Stomach (tissue), 9 donors: Measurements from ENCODE around the gene USP46. TPM values are rescaled to one million over a fixed set of nuclear protein-coding genes. Genes with fewer than 3 reads are reported as not detected.

Experiments used
- DNase-seq, 2 donors: peaks; one replicate each; pipeline versions ENCODE4 v3.0.0 to v3.0.0-alpha.2; 2013 to 2019
- H3K27ac ChIP-seq, 5 donors: fragments of 200-600 bp in 4 of 5; sonication (generic) in 4 of 5; one replicate each; pipeline ENCODE4 v1.5.1; 2013 to 2019; ENCODE audit warnings: mild to moderate bottlenecking in 1 of 5, moderate library complexity in 1 of 5
- H3K27me3 ChIP-seq, 3 donors: fragments of 200-600 bp; sonication (generic); one replicate each; pipeline ENCODE4 v1.5.1; 2017 to 2019; ENCODE audit warnings: mixed run types in 1 of 3
- H3K36me3 ChIP-seq, 4 donors: fragments of 200-600 bp; sonication (generic); 1 replicate in 3 of 4; 2 replicates in 1 of 4; pipeline ENCODE4 v1.5.1; 2016 to 2019
- H3K4me1 ChIP-seq, 4 donors: fragments of 200-600 bp; sonication (generic); one replicate each; pipeline ENCODE4 v1.5.1; 2016 to 2019
- H3K4me3 ChIP-seq, 4 donors: fragments of 200-600 bp; sonication (generic) in 3 of 4; one replicate each; pipeline ENCODE4 v1.5.1; 2016 to 2019; ENCODE audit warnings: mild to moderate bottlenecking in 1 of 4
- H3K9me3 ChIP-seq, 4 donors: fragments of 200-600 bp; sonication (generic); one replicate each; pipeline ENCODE4 v1.5.1; 2016 to 2019
- EP300 ChIP-seq: sonication (generic); formaldehyde crosslinking; IDR thresholded peaks from one replicate; pipeline ENCODE4 v1.6.1; 2017; ENCODE audit warnings: antibody characterized with exemption
- POLR2A ChIP-seq, 4 donors: fragments of 450-650 bp; IDR thresholded peaks; one replicate each; pipeline ENCODE4 v1.6.1; 2016; ENCODE audit warnings: antibody characterized with exemption in 4 of 4, control low read depth in 2 of 4, mild to moderate bottlenecking in 1 of 4, moderate library complexity in 1 of 4
- POLR2AphosphoS5 ChIP-seq, 3 donors: sonication (generic); formaldehyde crosslinking; IDR thresholded peaks; one replicate each; pipeline ENCODE4 v1.6.1; 2016; ENCODE audit warnings: antibody characterized with exemption in 3 of 3
- WGBS, 5 donors: extraction: QIAGEN DNeasy Blood & Tissue Kit in 3 of 5; methylation state at CpG; one replicate each; pipeline versions ENCODE4 v1.1.5 to v1.1.7; 2013 to 2018; 5-methylcytosine and 5-hydroxymethylcytosine counted together
- intact Hi-C: fragments of 100-400 bp; cut with DNase I; formaldehyde crosslinking; loops from one replicate; pipeline ENCODE4 v1.15.1; 2023; ENCODE audit warnings: low total_unique reads
- polyA plus RNA-seq, 3 donors: library from polyadenylated mRNA; stranded (reverse); fragments of 200-250 nt; gene quantifications; one replicate each; pipeline ENCODE4 v1.2.3, GENCODE V29; 2013
- total RNA-seq, 5 donors: library from RNA; depleted of rRNA; stranded (reverse); fragments of >200 nt; gene quantifications; one replicate each; pipeline versions ENCODE4 v1.1.0 to v1.2.3, GENCODE V29; 2014 to 2016
- TF ChIP-seq, protein P1 (sequence below), 7 experiments: fragments of 450-650 bp in 4 of 7; fragments of 200-600 bp in 3 of 7; sonication (generic) in 3 of 7; IDR thresholded peaks; one replicate each; pipeline ENCODE4 v1.5.1; 2016 to 2019; ENCODE audit warnings: antibody characterized with exemption in 7 of 7, control low read depth in 2 of 7, mild to moderate bottlenecking in 1 of 7
- donor health status: healthy with polysubstance abuse.
- donor health status: Bipolar disorder and iron deficiency.
- donor health status: healthy.

Gene USP46
- total and polyA plus RNA-seq, 8 donors, result 2.7 to 36.5 (median 7.0) TPM

- no peaks in the 10 kb centered on the region for H3K36me3 ChIP-seq
- no peak overlapping the region for H3K4me3 ChIP-seq
- H3K27me3 ChIP-seq, result no peaks in the 10 kb centered on the region
- H3K9me3 ChIP-seq, result no peaks in the 10 kb centered on the region
- no peak for DNase-seq
- H3K4me1 ChIP-seq, result peaks cover 0 to 13% (median 3%) of the 10 kb centered on the region in 4 donors
- no peak overlapping the region for H3K27ac ChIP-seq
- WGBS, 5 donors, result 47 to 83% (median 60%) methylated on average over 1 of the region's 1 CpG
- intact Hi-C loops, result no loop called here
- TF ChIP-seq POLR2A (IDR thresholded peaks at IDR 0.05) (no peak), POLR2AphosphoS5 (IDR thresholded peaks at IDR 0.05) (no peak), EP300 (no peak)
- TF ChIP-seq, protein P1, sequence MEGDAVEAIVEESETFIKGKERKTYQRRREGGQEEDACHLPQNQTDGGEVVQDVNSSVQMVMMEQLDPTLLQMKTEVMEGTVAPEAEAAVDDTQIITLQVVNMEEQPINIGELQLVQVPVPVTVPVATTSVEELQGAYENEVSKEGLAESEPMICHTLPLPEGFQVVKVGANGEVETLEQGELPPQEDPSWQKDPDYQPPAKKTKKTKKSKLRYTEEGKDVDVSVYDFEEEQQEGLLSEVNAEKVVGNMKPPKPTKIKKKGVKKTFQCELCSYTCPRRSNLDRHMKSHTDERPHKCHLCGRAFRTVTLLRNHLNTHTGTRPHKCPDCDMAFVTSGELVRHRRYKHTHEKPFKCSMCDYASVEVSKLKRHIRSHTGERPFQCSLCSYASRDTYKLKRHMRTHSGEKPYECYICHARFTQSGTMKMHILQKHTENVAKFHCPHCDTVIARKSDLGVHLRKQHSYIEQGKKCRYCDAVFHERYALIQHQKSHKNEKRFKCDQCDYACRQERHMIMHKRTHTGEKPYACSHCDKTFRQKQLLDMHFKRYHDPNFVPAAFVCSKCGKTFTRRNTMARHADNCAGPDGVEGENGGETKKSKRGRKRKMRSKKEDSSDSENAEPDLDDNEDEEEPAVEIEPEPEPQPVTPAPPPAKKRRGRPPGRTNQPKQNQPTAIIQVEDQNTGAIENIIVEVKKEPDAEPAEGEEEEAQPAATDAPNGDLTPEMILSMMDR (IDR thresholded peaks at IDR 0.05), result no peak
These were observed 85.5 kb downstream of the USP46 start for GRCh38 chr4:52573551-52573950.

GRCh38 chr4:52572936-52573485 is 86.1 kb downstream of the USP46 start:
- TF ChIP-seq POLR2AphosphoS5 (IDR thresholded peaks at IDR 0.05) (no peak), POLR2A (IDR thresholded peaks at IDR 0.05) (no peak), EP300 (no peak)
- TF ChIP-seq, protein P1 (IDR thresholded peaks at IDR 0.05), result no peak
- intact Hi-C loops, result no loop called here
- H3K4me3 ChIP-seq, result no peak overlapping the region
- DNase-seq, result no peak
- H3K4me1 ChIP-seq, result peaks cover 0 to 13% (median 3%) of the 10 kb centered on the region in 4 donors
- no peaks in the 10 kb centered on the region for H3K36me3 ChIP-seq
- H3K9me3 ChIP-seq, result no peaks in the 10 kb centered on the region
- WGBS, 5 donors, result 85 to 93% (median 91%) methylated on average over 6 of the region's 6 CpGs
- no peaks in the 10 kb centered on the region for H3K27me3 ChIP-seq
- no peak overlapping the region for H3K27ac ChIP-seq

GRCh38 chr4:52568351-52568750 is 90.8 kb downstream of the USP46 start:
- Histone ChIP-seq H3K36me3 (no peaks in the 10 kb centered on the region), H3K27ac (no peak overlapping the region), H3K9me3 (no peaks in the 10 kb centered on the region), H3K27me3 (no peaks in the 10 kb centered on the region), H3K4me3 (no peak overlapping the region), H3K4me1 (peaks cover 0 to under 1% (median 0%) of the 10 kb centered on the region in 4 donors)
- intact Hi-C loops, result no loop called here
- 82 to 94% (median 91%) methylated on average over 3 of the region's 3 CpGs for WGBS, 5 donors
- TF ChIP-seq, protein P1 (IDR thresholded peaks at IDR 0.05), result no peak
- TF ChIP-seq POLR2A (IDR thresholded peaks at IDR 0.05), result no peak
- no peak for TF ChIP-seq POLR2AphosphoS5 (IDR thresholded peaks at IDR 0.05)
- TF ChIP-seq EP300, result no peak
- DNase-seq, result no peak

DNA sequence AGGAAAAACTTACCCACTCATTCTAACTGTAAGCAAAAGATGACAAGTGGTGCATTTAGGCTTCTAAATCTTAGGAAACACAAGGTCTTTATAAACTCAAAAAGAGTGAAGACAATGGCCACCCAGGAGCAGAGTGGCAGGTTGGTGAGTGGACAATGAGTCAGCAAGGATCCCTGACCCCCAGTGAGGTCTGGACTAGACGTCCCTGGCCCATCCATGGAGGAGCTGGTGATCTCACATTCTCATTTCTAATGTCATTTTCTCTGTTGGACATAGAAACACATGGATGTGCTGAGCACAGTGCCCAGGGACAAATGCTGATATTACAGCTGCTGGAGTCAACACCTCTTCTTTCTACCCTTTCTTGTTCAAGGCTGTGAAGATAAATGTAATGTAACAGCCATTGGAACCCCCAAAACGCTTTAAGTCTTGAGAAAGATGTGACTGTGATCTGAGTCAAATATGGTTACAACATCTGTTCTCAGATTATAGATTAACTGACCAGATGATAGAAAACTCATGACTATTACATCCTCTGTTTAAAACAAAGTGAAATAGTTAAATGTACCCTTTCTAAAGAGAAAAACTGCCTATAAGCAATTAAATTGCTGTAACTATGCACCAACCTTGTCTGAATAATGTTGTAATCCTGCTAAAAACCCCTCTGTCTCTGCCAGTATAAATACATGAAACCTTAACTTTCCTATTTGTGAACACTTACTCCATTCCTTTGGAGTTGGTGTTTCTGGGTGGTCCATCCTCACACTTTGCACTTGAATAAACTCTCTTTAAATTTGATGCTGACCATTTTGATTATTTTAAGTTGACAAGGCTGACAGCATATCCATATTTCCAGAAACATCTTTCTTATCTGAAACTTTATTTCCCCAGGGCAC is 92.7 kb downstream of the USP46 start:
- Histone ChIP-seq H3K4me1 (no peaks in the 10 kb centered on the region), H3K27me3 (no peaks in the 10 kb centered on the region), H3K36me3 (no peaks in the 10 kb centered on the region), H3K9me3 (no peaks in the 10 kb centered on the region), H3K27ac (no peak overlapping the region), H3K4me3 (no peak overlapping the region)
- TF ChIP-seq POLR2A (IDR thresholded peaks at IDR 0.05) (no peak), POLR2AphosphoS5 (IDR thresholded peaks at IDR 0.05) (no peak), EP300 (no peak)
- TF ChIP-seq, protein P1 (IDR thresholded peaks at IDR 0.05), result no peak
- 58 to 67% (median 62%) methylated on average over 2 of the region's 2 CpGs for WGBS, 5 donors
- intact Hi-C loops, result no loop called here
- no peak for DNase-seq
